T47D (cell line): ENCODE results near the gene ZSCAN30.
"Not testable (repeated sequence)": the region's sequence is repeated elsewhere in the genome, so short reads cannot be mapped to it uniquely, and the experiment has no call there.

ENCODE experiments used
- DNase-seq, 2 experiments: peaks; one replicate each; pipeline versions ENCODE4 v3.0.0 to v3.0.0-alpha.2; 2011 to 2012; ENCODE audit warnings: low read depth in 1 of 2, low spot score in 1 of 2
- JUND ChIP-seq: IDR thresholded peaks from 2 replicates; pipeline ENCODE4 v1.6.1; 2012; ENCODE audit warnings: low read depth
- in situ Hi-C: cut with HindIII; loops from 2 replicates; pipeline ENCODE4 v1.10.0; 2016; ENCODE audit warnings: low sequenced_read_pairs, low pct_unique_long_range_greater_than_20kb

ZSCAN30 gene

GRCh38 chr18:35241448-35241804, 48.6 kb downstream of the ZSCAN30 start:
- DNase-seq, result peak in 1 of 2 experiments; percentile 1
- in situ Hi-C loops, result no loop called here
- TF ChIP-seq JUND, result no peak

- DNase-seq, result peak; percentile 71 to 93
- TF ChIP-seq JUND, result no peak
- in situ Hi-C loops, result no loop called here
Measured at GRCh38 chr18:35240664-35241447, 49.2 kb downstream of the ZSCAN30 start, which contains the start of gene ZNF397. ZNF397 (plus strand) TSS chr18:35241034; CDS start chr18:35242471, 1,437 bp downstream.

- no peak for TF ChIP-seq JUND
- DNase-seq, result no peak
- in situ Hi-C loops, result no loop called here
Measured at GRCh38 chr18:35239314-35239713, 50.7 kb downstream of the ZSCAN30 start.

GRCh38 chr18:35236571-35237363, 53.3 kb downstream of the ZSCAN30 start:
- no peak for TF ChIP-seq JUND
- no peak for DNase-seq
- in situ Hi-C loops, result no loop called here

GRCh38 chr18:35231052-35231451, 59.0 kb downstream of the ZSCAN30 start:
- in situ Hi-C loops, result no loop called here
- no peak for TF ChIP-seq JUND
- peak; percentile 8 to 87 for DNase-seq

- DNase-seq, result peak in 1 of 2 experiments; percentile 27
- no peak for TF ChIP-seq JUND
- in situ Hi-C loops, result no loop called here
Measured at GRCh38 chr18:35227254-35227653, 62.8 kb downstream of the ZSCAN30 start.

- no peak for DNase-seq
- TF ChIP-seq JUND, result no peak
- in situ Hi-C loops, result no loop called here
Measured at GRCh38 chr18:35223797-35224196, 66.2 kb downstream of the ZSCAN30 start.

GRCh38 chr18:35220424-35220823, 69.6 kb downstream of the ZSCAN30 start:
- DNase-seq, result no peak
- in situ Hi-C loops, result no loop called here

GRCh38 chr18:35219331-35219730, 70.7 kb downstream of the ZSCAN30 start:
- in situ Hi-C loops, DNase-seq: not testable (repeated sequence)

More at GRCh38 chr18:35220424-35220823, 69.6 kb downstream of the ZSCAN30 start:
- TF ChIP-seq JUND, result no peak

GRCh38 chr18:35216611-35217010, 73.4 kb downstream of the ZSCAN30 start:
- in situ Hi-C loops, DNase-seq: not testable (repeated sequence)

GRCh38 chr18:35215026-35215425, 75.0 kb downstream of the ZSCAN30 start:
- in situ Hi-C loops, result no loop called here
- TF ChIP-seq JUND, result no peak
- no peak for DNase-seq

GRCh38 chr18:35205746-35206458, 84.1 kb downstream of the ZSCAN30 start:
- DNase-seq, in situ Hi-C loops: not testable (repeated sequence)
